ENCODE measurements around the gene SDK1. TPM values are rescaled to one million over a fixed set of nuclear protein-coding genes. Genes with fewer than 3 reads are reported as not detected.

SDK1 gene
- total RNA-seq, 4 donors from 2014 or later, result 7.5 to 35.0 (median 10.2) TPM

DNA sequence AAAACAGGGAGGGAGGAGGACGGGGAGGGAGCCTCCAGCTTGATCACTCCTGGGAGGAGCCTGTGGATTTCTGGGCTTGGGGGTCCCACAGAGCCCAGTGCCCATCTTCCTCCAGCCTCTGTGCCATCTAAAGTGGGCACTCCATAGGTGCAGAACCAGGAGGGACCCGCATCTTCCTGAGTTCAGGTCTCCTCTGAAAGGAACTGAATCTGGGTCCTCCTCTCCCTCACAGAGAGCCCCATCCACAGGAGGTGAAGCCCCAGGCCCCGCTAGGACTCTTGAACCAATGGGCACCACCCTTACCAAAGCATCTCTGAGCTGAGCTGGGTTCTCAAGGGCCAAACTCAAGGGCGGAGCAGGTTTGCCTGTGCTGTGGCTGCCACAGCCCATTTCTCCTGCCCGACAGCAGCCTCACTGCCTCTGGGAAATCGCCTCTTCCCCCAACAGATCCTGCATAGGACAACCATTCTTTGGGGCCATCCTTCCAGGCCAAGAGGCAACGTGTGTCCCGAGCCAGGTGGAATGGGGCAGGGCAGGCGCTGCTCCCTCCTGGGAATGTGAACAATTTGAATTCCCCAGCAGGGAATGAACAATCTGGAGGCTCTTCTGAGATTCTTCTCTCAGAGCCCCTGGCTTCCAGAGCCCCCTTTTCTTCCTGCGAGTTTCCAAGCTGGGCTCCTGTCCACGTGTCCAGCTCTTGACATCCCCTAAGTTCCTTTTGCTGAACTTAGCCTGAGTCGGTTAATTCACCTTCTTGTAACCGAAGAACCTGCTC is 970.1 kb downstream of the SDK1 start:
- no peak for TF ChIP-seq CTCF (IDR thresholded peaks at IDR 0.05; ENCODE audit: low read depth)

DNA sequence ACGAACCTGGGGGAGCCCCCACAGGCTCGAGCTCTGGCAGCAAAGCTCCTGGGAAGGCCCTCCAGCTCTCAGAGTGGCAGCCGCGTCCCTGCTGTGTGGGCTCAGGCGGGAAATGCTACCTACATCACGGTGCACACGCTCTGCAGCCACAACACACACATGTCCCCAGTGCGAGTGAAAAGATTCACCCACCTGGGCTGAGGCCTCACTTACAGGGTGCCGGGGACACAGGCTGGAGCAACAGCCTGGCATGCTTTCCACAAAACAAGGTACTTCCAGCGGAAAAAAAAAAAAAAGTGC is 970.6 kb downstream of the SDK1 start:
- no peak for TF ChIP-seq CTCF (IDR thresholded peaks at IDR 0.05; ENCODE audit: low read depth)

DNA sequence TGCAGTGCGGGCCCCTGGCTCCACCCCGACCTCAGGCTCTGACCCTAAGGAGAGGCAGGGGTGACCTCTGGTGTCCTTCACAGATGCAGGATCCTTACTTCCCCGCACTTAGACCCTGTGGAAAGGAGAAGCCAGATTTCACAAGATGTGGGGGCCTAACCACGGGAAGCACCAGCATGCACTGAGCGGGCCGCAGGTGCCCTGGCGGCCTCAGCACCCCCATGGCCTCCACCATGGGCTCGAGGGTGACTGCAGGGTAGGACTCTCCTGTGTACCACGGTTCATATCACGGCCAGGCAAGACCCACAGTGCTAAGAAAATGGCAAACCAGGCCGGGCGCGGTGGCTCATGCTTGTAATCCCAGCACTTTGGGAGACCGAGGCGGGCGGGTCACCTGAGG is 971.1 kb downstream of the SDK1 start:
- no peak for TF ChIP-seq CTCF (IDR thresholded peaks at IDR 0.05; ENCODE audit: low read depth)

GRCh38 chr7:4273566-4274230 is 972.6 kb downstream of the SDK1 start:
- TF ChIP-seq CTCF (IDR thresholded peaks at IDR 0.05; ENCODE audit: low read depth), result no peak

DNA sequence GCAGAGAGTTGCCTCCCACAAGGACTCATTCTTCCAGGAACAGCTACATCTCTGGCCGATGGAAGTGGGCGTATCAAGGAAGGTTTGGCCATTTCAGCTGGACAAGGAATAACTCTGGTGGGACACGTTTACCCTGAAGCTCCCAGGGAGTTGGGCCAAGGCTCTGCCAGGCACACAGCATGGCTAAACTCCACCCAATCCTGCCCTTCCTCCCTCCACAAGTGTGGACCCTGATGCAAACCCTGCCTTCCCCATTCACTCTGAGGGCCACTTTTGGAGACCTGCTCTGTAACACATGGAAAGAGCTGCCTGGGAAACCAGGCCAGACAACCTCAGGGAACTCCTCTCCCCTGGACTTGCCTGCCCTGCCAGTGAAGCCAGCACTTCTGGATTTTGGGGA is 973.2 kb downstream of the SDK1 start:
- TF ChIP-seq CTCF (IDR thresholded peaks at IDR 0.05; ENCODE audit: low read depth), result no peak

DNA sequence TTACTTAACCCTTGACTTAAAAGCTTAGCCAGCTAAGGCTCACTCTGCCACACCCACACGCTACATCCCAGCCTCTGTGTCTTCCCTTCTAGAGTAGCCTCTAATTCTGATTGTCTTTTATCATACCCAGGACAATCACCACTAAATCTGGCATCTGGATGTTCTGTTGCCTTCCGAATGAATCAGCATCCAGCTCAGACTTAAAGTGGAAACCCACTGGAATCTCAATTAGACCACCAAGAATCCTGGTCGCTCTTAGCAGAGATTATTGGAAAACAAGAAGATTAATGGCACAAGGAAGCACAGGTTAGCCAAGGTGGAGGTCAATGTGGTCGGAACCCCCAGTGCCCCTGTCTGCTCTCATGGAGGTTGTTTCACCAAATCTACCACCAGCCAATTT is 976.9 kb downstream of the SDK1 start:
- TF ChIP-seq CTCF (IDR thresholded peaks at IDR 0.05; ENCODE audit: low read depth), result no peak

DNA sequence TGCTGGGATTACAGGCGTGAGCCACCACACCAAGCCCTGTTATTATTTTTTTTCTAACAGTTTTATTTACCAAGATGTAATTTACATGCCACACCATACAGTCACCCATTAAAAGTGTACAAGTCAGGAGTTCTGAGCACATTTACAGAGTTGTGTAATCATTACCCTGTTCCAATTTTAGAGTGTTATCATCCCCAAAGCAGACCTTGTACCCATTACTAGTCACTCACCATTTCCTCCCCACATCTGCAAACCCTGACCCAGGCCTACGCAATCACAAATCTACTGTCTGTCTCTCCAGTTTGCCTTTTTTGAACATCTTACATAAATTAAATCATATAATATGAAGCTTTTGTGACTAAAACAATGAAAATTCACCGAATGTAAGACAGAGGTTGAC is 978.2 kb downstream of the SDK1 start:
- TF ChIP-seq CTCF (IDR thresholded peaks at IDR 0.05; ENCODE audit: low read depth), result no peak
